Measurements from ENCODE around the gene GPR143. TPM values are rescaled to one million over a fixed set of nuclear protein-coding genes. Genes with fewer than 3 reads are reported as not detected.

Gene GPR143
- total and polyA plus RNA-seq, 4 donors, result 0.33 to 1.4 (median 0.48) TPM

DNA sequence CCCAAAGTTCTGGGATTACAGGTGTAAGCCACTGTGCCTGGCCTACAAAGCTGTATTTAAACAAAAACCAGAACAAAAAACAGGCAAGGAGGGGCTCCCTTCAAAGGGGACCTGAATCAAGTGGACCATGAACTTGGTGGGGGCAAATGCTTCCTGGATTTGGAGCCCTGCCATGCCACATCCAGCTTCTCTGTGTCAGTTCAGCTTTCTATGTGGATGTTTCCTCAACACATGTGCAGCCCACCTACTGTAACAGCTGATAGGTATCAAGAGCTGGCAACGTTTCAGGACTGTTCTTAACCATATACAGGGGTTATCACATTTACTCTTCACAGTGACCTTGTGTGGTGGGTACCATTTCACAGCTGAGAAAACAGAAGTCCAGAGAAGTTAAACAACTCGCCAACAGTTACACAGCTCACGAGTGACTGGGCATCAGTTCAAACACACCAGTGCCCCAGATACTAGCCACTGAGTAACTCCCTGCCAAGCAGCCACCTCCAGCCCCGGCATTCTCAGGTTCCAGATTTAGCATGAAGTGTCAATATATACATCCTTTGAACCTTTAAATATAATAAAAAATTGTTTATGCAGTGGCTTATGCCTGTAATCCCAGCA, 7.5 kb downstream of the GPR143 start:
- 49% methylated on average over 4 of the region's 4 CpGs for WGBS
- Histone ChIP-seq H3K4me1 (ENCODE audit: control insufficient read depth in 4 of 4, insufficient read depth in 4 of 4, low read length in 3 of 4) (no peaks in the 10 kb centered on the region), H3K4me3 (ENCODE audit: low read depth in 1 of 3, low read length in 3 of 3) (no peak overlapping the region), H3K27ac (ENCODE audit: low read depth in 1 of 2, low read length in 2 of 2) (no peak overlapping the region), H3K9me3 (ENCODE audit: control insufficient read depth in 4 of 4, low read length in 3 of 4) (peaks cover 0 to 5% (median 1%) of the 10 kb centered on the region in 4 donors), H3K36me3 (ENCODE audit: control insufficient read depth in 4 of 4, insufficient read depth in 3 of 4, low read depth in 1 of 4, low read length in 3 of 4) (no peaks in the 10 kb centered on the region), H3K9ac (ENCODE audit: low read depth in 1 of 2, low read length in 2 of 2) (no peak overlapping the region), H3K27me3 (ENCODE audit: control insufficient read depth in 4 of 4, insufficient read depth in 4 of 4, low read length in 3 of 4) (no peaks in the 10 kb centered on the region)
- DNase-seq (ENCODE audit: low spot score), result no peak
- no peak for TF ChIP-seq HNF4A (conservative IDR thresholded peaks at IDR 0.05)
- TF ChIP-seq YY1 (IDR thresholded peaks at IDR 0.05), result no peak
- no peak for TF ChIP-seq NR2F2 (IDR thresholded peaks at IDR 0.05)
- no peak for TF ChIP-seq RAD21 (IDR thresholded peaks at IDR 0.05)
- no peak for TF ChIP-seq CTCF (IDR thresholded peaks at IDR 0.05; ENCODE audit: low read depth, low read length, missing input control)
- TF ChIP-seq EGR1 (IDR thresholded peaks at IDR 0.05; ENCODE audit: low read depth in 2 of 2), result no peak
- TF ChIP-seq SP1 (IDR thresholded peaks at IDR 0.05), result no peak
- no peak for TF ChIP-seq ATF3 (IDR thresholded peaks at IDR 0.05)
- no peak for TF ChIP-seq RXRA (IDR thresholded peaks at IDR 0.05)
- no peak for TF ChIP-seq GABPA (IDR thresholded peaks at IDR 0.05 in 1 of 2, conservative IDR thresholded peaks at IDR 0.05 in 1 of 2)
- TF ChIP-seq REST (IDR thresholded peaks at IDR 0.05), result no peak
- TF ChIP-seq HNF4G (IDR thresholded peaks at IDR 0.05), result no peak
- TF ChIP-seq FOXA1 (IDR thresholded peaks at IDR 0.05), result no peak
- TF ChIP-seq, protein P1, sequence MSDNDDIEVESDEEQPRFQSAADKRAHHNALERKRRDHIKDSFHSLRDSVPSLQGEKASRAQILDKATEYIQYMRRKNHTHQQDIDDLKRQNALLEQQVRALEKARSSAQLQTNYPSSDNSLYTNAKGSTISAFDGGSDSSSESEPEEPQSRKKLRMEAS (IDR thresholded peaks at IDR 0.05), result no peak
- no peak for TF ChIP-seq TAF1 (conservative IDR thresholded peaks at IDR 0.05)

- no peak for DNase-seq (ENCODE audit: low spot score)
- H3K4me1 ChIP-seq (ENCODE audit: control insufficient read depth in 4 of 4, insufficient read depth in 4 of 4, low read length in 3 of 4), result no peaks in the 10 kb centered on the region
- peaks cover 0 to 5% (median 1%) of the 10 kb centered on the region in 4 donors for H3K9me3 ChIP-seq (ENCODE audit: control insufficient read depth in 4 of 4, low read length in 3 of 4)
- no peak overlapping the region for H3K4me3 ChIP-seq (ENCODE audit: low read depth in 1 of 3, low read length in 3 of 3)
- H3K27me3 ChIP-seq (ENCODE audit: control insufficient read depth in 4 of 4, insufficient read depth in 4 of 4, low read length in 3 of 4), result no peaks in the 10 kb centered on the region
- no peak overlapping the region for H3K27ac ChIP-seq (ENCODE audit: low read depth in 1 of 2, low read length in 2 of 2)
- no peak overlapping the region for H3K9ac ChIP-seq (ENCODE audit: low read depth in 1 of 2, low read length in 2 of 2)
- no peaks in the 10 kb centered on the region for H3K36me3 ChIP-seq (ENCODE audit: control insufficient read depth in 4 of 4, insufficient read depth in 3 of 4, low read depth in 1 of 4, low read length in 3 of 4)
- WGBS, result 94% methylated on average over 7 of the region's 7 CpGs
- TF ChIP-seq HNF4A (conservative IDR thresholded peaks at IDR 0.05) (no peak), RAD21 (IDR thresholded peaks at IDR 0.05) (no peak), NR2F2 (IDR thresholded peaks at IDR 0.05) (no peak), GABPA (IDR thresholded peaks at IDR 0.05 in 1 of 2, conservative IDR thresholded peaks at IDR 0.05 in 1 of 2) (no peak), ZBTB33 (IDR thresholded peaks at IDR 0.05) (no peak), FOXA2 (IDR thresholded peaks at IDR 0.05) (no peak), ATF3 (IDR thresholded peaks at IDR 0.05) (no peak), TAF1 (conservative IDR thresholded peaks at IDR 0.05) (no peak), CTCF (IDR thresholded peaks at IDR 0.05; ENCODE audit: low read depth, low read length, missing input control) (no peak), EGR1 (IDR thresholded peaks at IDR 0.05; ENCODE audit: low read depth in 2 of 2) (no peak), FOXA1 (IDR thresholded peaks at IDR 0.05) (no peak), SP1 (IDR thresholded peaks at IDR 0.05) (no peak), YY1 (IDR thresholded peaks at IDR 0.05) (no peak), HNF4G (IDR thresholded peaks at IDR 0.05) (no peak), JUND (IDR thresholded peaks at IDR 0.05) (no peak), RXRA (IDR thresholded peaks at IDR 0.05) (no peak)
- TF ChIP-seq, protein P1 (IDR thresholded peaks at IDR 0.05), result no peak
Observed at GRCh38 chrX:9757366-9757765, 8.3 kb downstream of the GPR143 start.
